HUES64 (cell line): ENCODE results near the gene RGS6.

Experiments
- H3K27ac ChIP-seq: 2 replicates; pipeline ENCODE4 v1.7.0; 2013; ENCODE audit warnings: low read depth, low read length, inconsistent platforms
- H3K27me3 ChIP-seq: 2 replicates; pipeline ENCODE4 v1.6.1; 2013; ENCODE audit warnings: mild to moderate bottlenecking, low read length; ENCODE audit not compliant: insufficient read depth
- H3K36me3 ChIP-seq: 2 replicates; pipeline ENCODE4 v1.6.1; 2013; ENCODE audit warnings: mild to moderate bottlenecking, low read length; ENCODE audit not compliant: insufficient read depth
- H3K4me1 ChIP-seq: 2 replicates; pipeline ENCODE4 v1.6.1; 2013; ENCODE audit warnings: mild to moderate bottlenecking, low read length, moderate library complexity; ENCODE audit not compliant: insufficient read depth
- H3K4me3 ChIP-seq: 2 replicates; pipeline ENCODE4 v1.5.1; 2013; ENCODE audit warnings: mild to moderate bottlenecking, low read length, moderate library complexity
- H3K9ac ChIP-seq: 2 replicates; pipeline ENCODE4 v1.6.1; 2013; ENCODE audit warnings: mild to moderate bottlenecking, low read depth, low read length
- H3K9me3 ChIP-seq: 2 replicates; pipeline ENCODE4 v1.6.1; 2013; ENCODE audit warnings: low read depth, low read length; ENCODE audit not compliant: insufficient read depth
- WGBS: fragments of 150-250, 120-280 bp; methylation state at CpG from one replicate; pipeline ENCODE4 v1.1.7; 2013; ENCODE audit warnings: missing lambda C conversion rate; 5-methylcytosine and 5-hydroxymethylcytosine counted together

RGS6 gene

GRCh38 chr14:72478471-72478893 is 546.3 kb downstream of the RGS6 start:
- no peak overlapping the region for H3K27ac ChIP-seq
- H3K4me3 ChIP-seq, result no peak overlapping the region
- no peaks in the 10 kb centered on the region for H3K36me3 ChIP-seq
- 83% methylated on average over 8 of the region's 8 CpGs for WGBS
- H3K27me3 ChIP-seq, result no peaks in the 10 kb centered on the region
- no peak overlapping the region for H3K9ac ChIP-seq
- peaks cover 32% of the 10 kb centered on the region for H3K4me1 ChIP-seq
- 0 out of 2 replicates have a peak, but pooled peaks cover 4% of the 10 kb centered on the region for H3K9me3 ChIP-seq

- no peaks in the 10 kb centered on the region for H3K27me3 ChIP-seq
These were observed 547.3 kb downstream of the RGS6 start for GRCh38 chr14:72479461-72479931.

GRCh38 chr14:72480464-72481243 is 548.4 kb downstream of the RGS6 start:
- Histone ChIP-seq H3K36me3 (no peaks in the 10 kb centered on the region), H3K4me3 (no peak overlapping the region), H3K27me3 (no peaks in the 10 kb centered on the region), H3K27ac (no peak overlapping the region), H3K4me1 (peaks cover 32% of the 10 kb centered on the region), H3K9ac (no peak overlapping the region), H3K9me3 (0 out of 2 replicates have a peak, but pooled peaks cover 4% of the 10 kb centered on the region)
- WGBS, result 88% methylated on average over 13 of the region's 13 CpGs

More at GRCh38 chr14:72479461-72479931, 547.3 kb downstream of the RGS6 start:
- Histone ChIP-seq H3K36me3 (no peaks in the 10 kb centered on the region), H3K4me1 (peaks cover 32% of the 10 kb centered on the region), H3K9ac (no peak overlapping the region), H3K27ac (no peak overlapping the region), H3K4me3 (no peak overlapping the region), H3K9me3 (0 out of 2 replicates have a peak, but pooled peaks cover 4% of the 10 kb centered on the region)
- 68% methylated on average over 3 of the region's 3 CpGs for WGBS

- Histone ChIP-seq H3K27me3 (no peaks in the 10 kb centered on the region), H3K36me3 (no peaks in the 10 kb centered on the region), H3K9me3 (0 out of 2 replicates have a peak, but pooled peaks cover 7% of the 10 kb centered on the region), H3K4me1 (peaks cover 18% of the 10 kb centered on the region), H3K27ac (no peak overlapping the region), H3K4me3 (no peak overlapping the region), H3K9ac (no peak overlapping the region)
- 93% methylated on average over 3 of the region's 3 CpGs for WGBS
These were observed 551.1 kb downstream of the RGS6 start for GRCh38 chr14:72483311-72483710.

- H3K36me3 ChIP-seq, result no peaks in the 10 kb centered on the region
- H3K4me1 ChIP-seq, result no peaks in the 10 kb centered on the region
- H3K9ac ChIP-seq, result no peak overlapping the region
- 100% methylated on average over 1 of the region's 1 CpG for WGBS
- no peak overlapping the region for H3K4me3 ChIP-seq
- peaks cover 15% of the 10 kb centered on the region for H3K9me3 ChIP-seq
- no peaks in the 10 kb centered on the region for H3K27me3 ChIP-seq
- no peak overlapping the region for H3K27ac ChIP-seq
These were observed 553.5 kb downstream of the RGS6 start for GRCh38 chr14:72485695-72486094.

- Histone ChIP-seq H3K4me1 (no peaks in the 10 kb centered on the region), H3K27ac (no peak overlapping the region), H3K36me3 (no peaks in the 10 kb centered on the region), H3K4me3 (no peak overlapping the region), H3K9me3 (peaks cover 11% of the 10 kb centered on the region), H3K9ac (no peak overlapping the region), H3K27me3 (no peaks in the 10 kb centered on the region)
- 91% methylated on average over 2 of the region's 2 CpGs for WGBS
These were observed 556.3 kb downstream of the RGS6 start for GRCh38 chr14:72488514-72488913.

- Histone ChIP-seq H3K9me3 (peaks cover 15% of the 10 kb centered on the region), H3K27me3 (no peaks in the 10 kb centered on the region), H3K27ac (no peak overlapping the region), H3K36me3 (no peaks in the 10 kb centered on the region), H3K9ac (no peak overlapping the region), H3K4me1 (no peaks in the 10 kb centered on the region), H3K4me3 (no peak overlapping the region)
- WGBS, result 98% methylated on average over 5 of the region's 5 CpGs
These were observed 560.0 kb downstream of the RGS6 start for GRCh38 chr14:72492196-72492595.

GRCh38 chr14:72495668-72496067 is 563.4 kb downstream of the RGS6 start:
- Histone ChIP-seq H3K4me1 (no peaks in the 10 kb centered on the region), H3K27ac (no peak overlapping the region), H3K4me3 (no peak overlapping the region), H3K36me3 (no peaks in the 10 kb centered on the region), H3K27me3 (no peaks in the 10 kb centered on the region), H3K9me3 (peaks cover 5% of the 10 kb centered on the region; the same call in 1 of the 2 replicates), H3K9ac (no peak overlapping the region)
- 91% methylated on average over 1 of the region's 1 CpG for WGBS

- H3K4me3 ChIP-seq, result no peak overlapping the region
- H3K36me3 ChIP-seq, result no peaks in the 10 kb centered on the region
- no peak overlapping the region for H3K27ac ChIP-seq
- H3K27me3 ChIP-seq, result no peaks in the 10 kb centered on the region
- H3K4me1 ChIP-seq, result no peaks in the 10 kb centered on the region
- H3K9ac ChIP-seq, result no peak overlapping the region
- 95% methylated on average over 7 of the region's 7 CpGs for WGBS
- H3K9me3 ChIP-seq, result peaks cover 5% of the 10 kb centered on the region; the same call in 1 of the 2 replicates
These were observed 566.4 kb downstream of the RGS6 start for GRCh38 chr14:72498646-72499045.

- 95% methylated on average over 5 of the region's 5 CpGs for WGBS
- Histone ChIP-seq H3K9ac (no peak overlapping the region), H3K27ac (no peak overlapping the region), H3K27me3 (no peaks in the 10 kb centered on the region), H3K4me3 (no peak overlapping the region), H3K36me3 (no peaks in the 10 kb centered on the region), H3K4me1 (no peaks in the 10 kb centered on the region), H3K9me3 (peaks cover 6% of the 10 kb centered on the region; the same call in 1 of the 2 replicates)
These were observed 567.5 kb downstream of the RGS6 start for GRCh38 chr14:72499746-72500145.

GRCh38 chr14:72500234-72500838 is 568.1 kb downstream of the RGS6 start:
- H3K36me3 ChIP-seq, result no peaks in the 10 kb centered on the region
- H3K4me1 ChIP-seq, result no peaks in the 10 kb centered on the region
- no peaks in the 10 kb centered on the region for H3K27me3 ChIP-seq
- WGBS, result 81% methylated on average over 3 of the region's 4 CpGs
- no peak overlapping the region for H3K9ac ChIP-seq
- no peak overlapping the region for H3K27ac ChIP-seq
- H3K9me3 ChIP-seq, result 0 out of 2 replicates have a peak, but pooled peaks cover 3% of the 10 kb centered on the region
- H3K4me3 ChIP-seq, result no peak overlapping the region
